Activated CD4-positive, CD25-positive, alpha-beta regulatory T cell treated with anti-CD3 and anti-CD28 coated beads, Interleukin-2, amount 50 U/mL, for 16 hours (primary cell): ENCODE results near the gene TMEM150C.

Experiments
- DNase-seq: peaks from one replicate; pipeline ENCODE4 v3.0.0-alpha.2; 2020; ENCODE audit warnings: low read depth, low spot score

Gene TMEM150C

DNA sequence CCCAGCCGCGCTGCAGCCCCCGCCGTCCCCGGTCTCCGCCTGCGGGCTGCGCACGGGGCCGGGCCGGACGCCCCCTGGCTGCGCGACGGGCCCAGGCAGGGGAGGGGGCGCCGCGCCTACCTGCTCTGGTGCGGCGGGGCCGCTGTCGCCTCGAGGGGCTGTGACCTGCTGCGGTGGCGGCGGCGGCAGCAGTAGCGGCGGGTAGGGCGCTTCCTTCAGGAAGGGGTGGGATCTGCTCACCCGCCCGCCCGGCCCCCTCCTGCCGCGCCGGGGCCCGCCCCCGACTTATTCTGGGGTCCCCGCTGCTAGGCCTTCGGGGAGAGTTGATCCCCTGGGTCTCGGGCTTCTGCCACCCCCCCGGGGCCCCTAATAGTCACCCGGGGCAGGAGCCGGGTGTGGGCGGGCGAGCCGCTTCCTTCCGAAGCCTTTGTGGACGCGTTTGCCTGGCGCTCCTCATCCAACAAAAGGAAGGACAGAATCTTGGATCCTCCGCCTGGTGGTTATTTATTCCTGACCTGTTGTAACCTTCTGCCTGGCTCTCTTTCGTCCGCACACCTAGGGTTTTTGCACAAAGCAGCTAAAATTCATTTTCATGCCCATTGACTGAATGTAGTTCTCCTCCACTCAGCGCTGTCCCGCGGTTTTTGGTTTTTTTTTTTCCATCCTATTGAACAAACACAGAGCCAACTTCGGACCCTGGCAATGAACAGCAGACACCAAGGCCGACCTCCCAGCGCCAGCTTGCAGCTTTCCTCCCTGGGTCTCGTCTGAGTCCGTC is at the start of gene TMEM150C:
TMEM150C (minus strand) TSS at position 203 of the 778 bp plus-strand sequence. CDS start 57,331 bp downstream, outside the sequence.
- DNase-seq = no peak

DNA sequence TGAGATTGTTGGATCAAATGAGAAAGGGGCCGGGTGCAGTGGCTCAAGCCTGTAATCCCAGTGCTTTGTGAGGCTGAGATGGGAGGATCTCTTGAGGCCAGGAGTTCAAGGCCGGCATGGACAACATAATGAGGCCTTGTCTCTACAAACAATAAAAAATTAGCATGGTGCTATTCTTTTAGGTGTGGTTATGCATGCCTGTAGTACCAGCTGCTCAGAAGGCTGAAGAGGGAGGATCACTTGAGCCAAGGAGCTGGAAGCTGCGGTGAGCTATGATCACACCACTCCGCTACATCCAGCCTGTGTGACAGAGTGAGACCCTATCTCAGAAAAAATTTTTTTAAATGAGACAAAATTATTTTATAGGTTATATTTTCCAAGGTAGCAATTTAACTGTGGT is 49.7 kb upstream of the TMEM150C start:
- DNase-seq = no peak

DNA sequence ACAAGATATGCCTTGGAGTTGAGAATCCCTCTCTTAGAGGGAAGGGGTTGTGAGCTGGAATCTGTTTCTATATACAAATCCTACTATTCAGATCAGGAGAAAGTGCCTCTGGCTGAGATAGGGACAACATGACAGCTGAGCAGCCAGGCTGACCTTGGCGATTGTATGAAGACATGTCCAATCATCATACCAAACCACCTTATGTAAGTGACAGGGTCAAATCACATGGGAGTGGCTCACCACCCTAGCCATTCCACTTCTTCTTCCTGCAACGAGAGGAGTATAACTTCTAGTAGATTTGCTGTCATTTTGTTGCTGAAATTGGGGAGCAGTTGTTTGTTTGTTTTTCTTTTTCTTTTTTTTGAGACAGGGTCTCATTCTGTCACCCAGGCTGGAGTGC is 48.3 kb upstream of the TMEM150C start:
- no peak for DNase-seq

DNA sequence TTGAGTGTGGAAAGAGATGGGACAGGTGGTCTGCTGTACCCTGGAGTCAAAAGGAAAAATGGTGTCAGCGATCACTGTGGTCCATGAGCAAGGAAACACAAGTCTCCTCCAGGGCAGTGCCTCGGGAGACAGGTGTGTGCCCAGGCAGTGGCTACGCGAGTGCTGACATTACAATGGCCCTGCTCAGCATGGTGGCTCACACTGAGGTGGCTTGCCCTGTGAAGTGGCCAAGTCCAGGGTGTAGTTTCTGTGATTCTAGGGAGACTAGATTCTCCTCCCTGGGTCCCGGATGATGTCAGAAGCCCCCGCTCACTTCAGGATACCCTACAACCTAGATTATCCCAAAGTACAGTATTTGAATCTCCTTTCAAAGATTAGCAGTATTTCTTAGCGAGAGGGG is 44.8 kb upstream of the TMEM150C start:
- DNase-seq = no peak

DNA sequence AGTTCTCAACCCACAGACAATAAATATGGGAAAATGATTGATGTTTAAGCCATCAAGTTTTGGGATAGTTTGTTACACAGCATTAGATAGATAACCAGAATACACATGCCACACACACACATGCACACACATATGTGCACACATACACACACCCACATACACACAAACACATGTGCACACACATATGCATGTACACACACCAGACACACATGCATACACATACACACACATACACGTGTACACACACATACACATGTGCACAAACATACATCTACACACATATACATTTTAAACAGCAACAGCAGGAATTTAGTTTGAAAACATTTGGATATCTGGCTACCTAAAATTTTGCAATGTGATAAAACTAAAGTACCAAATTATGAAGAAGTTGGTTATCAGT is 42.7 kb upstream of the TMEM150C start:
- DNase-seq = no peak

DNA sequence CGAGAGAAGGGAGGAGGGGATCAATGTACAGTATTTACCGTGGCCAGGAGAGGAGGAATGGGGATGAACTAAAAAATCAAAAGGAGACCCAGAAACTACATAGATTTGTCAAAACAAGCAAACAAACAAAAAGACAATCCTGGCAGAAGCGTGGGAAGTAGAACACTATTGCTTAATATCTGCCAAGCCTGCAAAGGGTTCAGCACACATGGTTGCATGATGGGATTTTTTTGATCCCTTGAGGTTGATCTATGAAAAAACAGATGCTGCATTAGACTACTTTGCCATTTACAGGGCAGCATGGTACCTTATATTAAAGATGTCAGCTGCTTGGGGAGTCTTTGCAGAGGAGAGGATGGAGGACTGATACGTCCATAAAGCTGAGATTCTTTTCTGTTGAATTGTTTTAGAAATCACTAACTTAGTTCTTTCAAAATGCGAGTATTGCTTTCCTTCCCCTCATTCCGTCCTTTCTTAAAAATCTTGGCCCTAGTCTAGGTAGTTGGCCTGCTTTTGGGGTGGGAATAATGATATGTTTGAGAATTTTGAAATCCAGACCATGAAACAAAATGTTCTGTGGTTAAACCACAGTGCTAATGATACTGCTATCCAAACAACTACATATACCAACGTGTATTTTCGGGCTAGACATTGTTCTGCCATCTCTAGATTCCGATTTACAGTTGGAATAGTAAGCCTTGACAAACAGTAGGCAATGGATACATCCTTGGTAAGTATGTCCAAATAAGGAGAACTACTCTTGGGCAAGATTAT is 39.6 kb upstream of the TMEM150C start:
- DNase-seq = no peak

DNA sequence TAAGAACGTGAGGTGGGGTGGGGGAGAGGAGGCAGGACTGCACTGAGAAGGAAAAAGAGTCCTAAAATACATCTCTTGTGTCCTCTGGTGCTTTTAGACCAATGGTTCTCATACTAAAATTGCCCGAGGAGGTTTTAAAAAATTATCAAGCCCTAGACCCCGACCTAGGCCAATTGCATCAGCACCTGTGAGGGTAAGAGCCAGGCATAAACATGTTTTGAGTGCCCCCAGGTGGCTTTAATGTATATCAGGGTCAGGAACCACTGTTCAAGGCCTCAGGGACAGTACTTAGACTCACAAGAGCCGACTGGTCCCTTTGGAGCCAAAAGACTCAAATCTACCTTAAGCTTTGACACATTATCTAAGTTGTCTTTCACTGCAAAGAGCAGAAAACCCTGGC is 37.5 kb upstream of the TMEM150C start:
- no peak for DNase-seq

DNA sequence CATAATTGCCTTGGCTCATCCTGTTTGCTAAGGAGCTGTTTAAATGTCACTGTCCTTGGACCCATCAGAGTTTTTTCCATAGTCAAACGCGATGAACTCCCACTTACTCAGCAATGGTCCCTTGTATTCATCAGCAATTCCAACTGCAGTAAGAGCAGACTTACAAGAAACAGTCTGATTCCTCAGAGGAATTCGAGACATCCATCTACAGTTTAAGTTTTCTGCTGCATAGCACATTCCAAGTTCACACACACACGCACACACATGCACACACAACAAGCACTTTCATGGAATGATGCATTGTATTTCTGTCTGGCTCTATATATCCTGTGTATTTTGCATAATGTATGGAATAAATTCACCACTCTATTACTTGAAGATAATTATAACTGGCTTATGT is 32.7 kb upstream of the TMEM150C start:
- DNase-seq = no peak

DNA sequence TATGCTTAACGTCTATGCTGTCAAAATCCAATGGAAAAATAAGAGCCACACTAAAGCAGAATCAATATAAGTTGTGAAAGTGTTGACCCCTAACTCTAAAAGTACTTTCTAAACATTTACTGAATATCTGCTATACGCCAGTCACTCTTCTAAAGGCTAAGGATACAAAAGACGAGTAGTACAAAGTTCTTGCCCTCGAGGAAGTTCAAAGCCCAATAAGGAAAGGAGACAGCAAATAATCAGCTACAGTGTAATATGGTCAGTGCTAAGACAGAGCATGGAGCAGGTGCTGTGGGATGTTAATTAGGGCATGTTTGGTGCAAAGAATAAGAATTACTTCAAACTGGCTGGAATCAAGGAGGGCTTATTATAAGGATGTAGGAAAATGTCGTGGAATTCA is 31.6 kb upstream of the TMEM150C start:
- no peak for DNase-seq

DNA sequence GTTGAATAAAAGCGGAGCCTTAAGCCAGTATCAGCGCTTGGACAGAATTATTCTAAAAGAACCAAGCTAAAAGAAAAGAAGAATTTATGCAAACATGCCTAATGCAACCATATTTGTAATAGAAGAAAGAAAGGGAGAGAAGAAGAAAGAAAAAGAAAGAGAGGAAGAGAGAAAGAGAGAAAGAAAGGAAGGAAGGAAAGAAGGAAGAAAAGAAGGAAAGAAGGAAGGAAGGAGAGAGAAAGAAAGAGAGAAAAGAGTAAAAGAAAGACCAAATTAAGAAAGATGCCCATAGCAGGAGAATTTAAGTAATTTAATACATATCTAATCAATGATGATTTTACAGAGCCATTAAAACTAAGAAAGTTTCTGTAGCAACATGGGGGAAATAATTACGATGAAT is 30.9 kb upstream of the TMEM150C start:
- no peak for DNase-seq

DNA sequence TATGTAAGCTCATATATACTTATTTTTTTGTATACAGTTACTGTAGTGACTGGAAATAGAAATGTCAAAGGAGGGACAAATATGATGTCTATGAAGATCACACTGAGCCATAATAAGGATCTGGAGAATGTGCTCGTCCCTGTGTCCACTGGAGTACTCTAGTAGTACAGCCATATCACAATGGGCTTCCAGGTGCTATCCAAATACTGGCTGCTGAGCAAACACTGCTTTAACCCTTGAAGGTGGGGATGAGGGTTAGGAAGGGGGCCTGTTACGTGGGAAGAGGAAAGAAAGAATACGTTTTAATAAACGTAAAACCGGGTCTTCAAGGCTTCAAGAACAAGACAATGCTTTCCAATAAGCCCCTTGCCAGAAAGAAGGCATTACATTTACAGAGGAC is 29.8 kb upstream of the TMEM150C start:
- DNase-seq = no peak

DNA sequence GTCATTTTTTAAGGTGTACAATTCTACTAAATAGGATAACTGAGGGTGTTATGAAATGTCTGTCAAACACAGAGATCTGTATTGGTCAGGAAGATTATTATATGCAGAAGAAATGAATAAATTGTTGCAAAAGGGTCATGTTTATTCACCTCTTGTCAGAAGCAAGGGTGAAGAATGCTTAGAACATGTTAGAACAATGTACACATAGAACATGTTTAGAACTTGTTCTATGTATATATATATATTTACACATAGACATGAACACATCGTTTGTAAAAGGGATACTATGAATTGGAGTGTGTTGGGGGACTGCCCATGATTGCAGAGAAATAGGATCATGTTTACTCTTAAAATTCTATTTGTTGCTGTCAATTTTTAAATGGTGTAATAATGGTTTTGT is 28.0 kb upstream of the TMEM150C start:
- DNase-seq = no peak

DNA sequence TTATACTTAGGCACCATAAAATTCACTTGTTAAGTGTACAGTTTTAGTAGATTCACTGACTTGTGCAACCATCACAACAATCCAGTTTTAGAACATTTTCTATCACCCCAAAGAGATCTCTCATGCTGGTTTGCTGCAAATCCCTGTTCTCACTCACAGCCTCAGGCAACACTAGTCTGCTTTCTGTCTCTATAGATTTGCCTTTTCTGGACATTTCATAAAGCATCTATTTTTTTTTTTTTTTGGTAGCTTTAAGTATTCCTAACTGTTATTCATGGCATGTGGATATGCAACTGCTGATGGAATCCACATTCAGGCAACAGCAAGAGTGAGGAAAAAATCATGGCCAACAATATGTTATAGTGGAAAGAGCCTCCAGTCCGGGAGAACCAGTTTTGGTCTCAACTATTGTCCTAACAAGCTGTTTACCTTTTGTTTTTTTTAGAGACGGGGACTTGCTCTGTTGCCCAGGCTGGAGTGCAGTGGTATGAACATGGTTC is 27.0 kb upstream of the TMEM150C start:
- no peak for DNase-seq

DNA sequence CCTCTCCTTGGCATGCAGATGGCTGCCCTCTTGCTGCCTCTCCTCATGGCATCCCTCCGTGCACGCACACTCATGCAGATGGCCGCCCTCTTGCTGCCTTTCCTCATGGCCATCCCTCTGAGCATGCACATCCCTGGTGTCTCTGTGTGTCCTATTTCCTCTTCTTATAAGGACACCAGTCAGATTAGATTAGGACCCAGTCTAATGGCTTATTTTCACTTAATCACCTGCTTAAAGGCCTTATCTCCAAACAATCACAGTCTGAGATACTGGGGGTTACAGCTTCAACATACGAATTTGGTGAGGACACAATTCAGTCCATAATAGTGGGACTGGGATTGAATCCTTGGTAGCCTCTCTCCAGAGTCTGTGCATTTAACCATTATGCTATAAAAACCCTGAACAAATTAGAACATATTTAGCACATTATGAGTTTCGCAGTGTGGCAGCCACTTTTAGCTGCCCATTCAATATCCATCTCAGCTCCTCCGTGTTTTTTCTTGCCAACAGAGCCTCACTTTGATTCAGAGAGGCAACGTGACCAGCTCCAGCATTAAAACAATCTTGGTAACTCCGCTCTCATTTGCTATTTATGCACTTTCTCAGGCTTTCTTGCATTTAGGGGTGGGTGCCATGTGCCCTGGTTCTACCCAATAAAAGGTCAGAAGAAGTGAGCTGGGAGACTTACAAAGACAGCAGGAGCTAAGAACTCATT is 26.2 kb upstream of the TMEM150C start:
- DNase-seq = no peak

DNA sequence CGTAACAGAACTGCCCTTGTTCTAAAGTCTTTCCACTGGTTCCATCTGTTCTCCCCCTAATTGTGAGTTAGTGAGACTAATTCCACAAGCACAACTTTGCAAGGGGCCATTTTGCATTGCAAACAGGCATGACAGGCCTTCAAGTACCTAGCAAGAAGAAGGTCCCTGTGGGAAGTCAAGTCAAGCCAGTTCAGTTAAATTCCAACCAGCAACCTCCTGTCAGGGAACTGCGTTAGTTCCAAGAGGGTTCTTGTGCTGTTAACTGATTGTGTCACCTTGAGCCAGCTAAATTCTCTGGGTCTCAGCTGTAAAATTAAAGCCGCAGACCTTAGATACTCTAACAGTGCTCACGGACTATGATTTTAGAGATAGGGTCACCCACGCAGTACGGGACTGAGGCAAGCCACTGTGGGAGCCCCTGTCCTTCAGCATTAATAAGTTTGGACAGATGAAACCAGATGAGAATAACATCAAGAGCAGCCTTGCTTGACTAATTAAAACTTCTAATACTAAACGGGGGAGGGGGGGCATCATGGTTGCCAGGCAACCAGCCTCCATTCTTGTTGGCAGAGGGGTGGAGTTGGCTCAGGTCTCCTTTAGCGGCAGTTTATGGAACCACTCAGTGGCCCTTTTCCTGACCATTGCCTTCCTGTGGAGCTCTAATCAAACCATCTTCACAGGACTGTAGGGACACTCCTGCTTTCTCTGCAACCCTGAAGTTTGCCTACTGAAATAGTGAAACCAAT is 24.1 kb upstream of the TMEM150C start:
- DNase-seq = no peak

DNA sequence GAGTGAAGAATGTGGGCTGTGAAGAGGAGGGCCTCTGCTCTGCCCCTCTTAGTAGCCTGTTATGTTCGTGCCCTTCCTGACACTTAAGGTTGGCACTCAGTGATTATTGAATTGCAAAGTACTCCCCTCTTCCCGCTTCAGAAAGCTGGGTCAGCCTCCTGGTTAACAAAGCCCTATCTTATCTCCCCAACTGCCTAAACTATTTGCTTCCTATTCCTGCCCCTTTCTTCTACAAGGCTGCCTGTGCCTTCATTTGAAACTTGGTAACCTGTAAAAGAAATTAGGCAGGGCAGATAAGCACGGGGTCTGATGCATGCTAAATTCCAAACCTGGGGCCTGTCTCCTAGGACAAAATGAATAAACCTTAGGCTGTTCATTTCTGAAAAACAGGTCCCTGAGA is 23.1 kb upstream of the TMEM150C start:
- no peak for DNase-seq

DNA sequence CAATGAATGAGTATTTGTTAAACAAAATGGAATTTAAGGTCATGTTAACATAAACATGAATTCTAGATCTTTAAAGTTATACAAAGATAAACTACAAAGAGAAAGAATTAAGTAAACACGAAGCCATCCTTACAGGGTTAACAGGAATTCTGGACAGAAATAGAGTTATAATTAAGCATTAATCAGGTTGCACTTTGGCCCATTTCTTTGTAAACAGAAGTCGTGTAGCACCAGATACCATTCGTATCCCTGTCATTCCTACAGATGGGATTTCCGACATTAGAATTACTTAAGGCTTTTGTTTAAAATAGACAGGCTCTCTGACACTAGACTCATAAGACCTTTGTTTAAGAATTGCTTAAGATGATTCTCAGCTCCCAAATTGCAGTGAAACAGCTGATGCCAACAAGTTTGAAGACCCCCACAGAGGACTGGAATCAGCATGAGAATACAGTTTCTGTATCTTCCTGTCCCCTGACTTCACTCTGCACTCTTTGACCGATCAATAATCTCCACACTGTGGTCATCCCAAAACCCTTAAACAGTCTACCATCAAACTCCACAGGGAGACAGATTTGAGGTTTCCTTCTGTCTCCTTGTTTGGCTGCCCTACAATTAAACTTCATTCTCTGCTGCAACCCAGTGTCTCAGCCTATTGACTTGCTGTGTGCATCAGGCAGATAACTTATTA is 22.3 kb upstream of the TMEM150C start:
- DNase-seq = no peak

DNA sequence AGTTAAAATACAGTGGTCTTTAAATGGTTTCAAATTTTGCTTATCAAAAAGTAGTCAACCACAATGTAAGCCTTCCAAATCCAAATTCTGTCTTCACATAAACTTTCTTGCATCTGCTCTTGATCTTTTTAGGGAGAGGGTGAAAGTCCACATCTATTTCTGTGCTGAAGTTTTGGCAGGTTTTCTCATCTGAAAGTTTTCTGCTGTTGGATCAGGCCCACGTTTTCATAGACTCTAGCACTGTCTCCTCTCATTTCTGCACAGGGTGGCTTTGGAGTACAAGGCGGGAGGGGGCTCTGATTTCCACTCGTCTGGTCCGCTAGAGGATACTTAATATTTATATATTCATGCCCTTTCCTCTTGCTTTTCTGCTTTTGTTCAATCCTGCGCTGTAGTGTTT is 18.1 kb upstream of the TMEM150C start:
- DNase-seq = no peak

DNA sequence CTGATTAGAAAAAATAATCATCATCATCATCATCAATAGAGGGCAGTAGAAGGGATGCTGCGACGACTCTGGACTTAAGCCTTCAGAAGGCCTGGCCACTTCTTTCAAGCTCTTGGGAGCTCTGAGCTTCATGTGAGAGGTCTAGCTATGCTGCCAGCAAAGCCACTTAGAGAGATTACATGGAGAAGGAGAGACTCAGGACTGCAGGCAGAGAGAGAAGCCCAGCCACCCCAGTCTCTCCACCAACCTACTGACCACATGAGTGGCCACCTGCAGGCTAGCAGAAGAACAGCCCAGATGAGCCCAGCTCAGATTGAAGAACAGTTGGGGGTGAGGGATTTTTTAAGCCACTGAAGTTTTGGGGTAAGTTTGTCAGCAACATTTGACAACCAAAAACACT is 17.1 kb upstream of the TMEM150C start:
- DNase-seq = no peak

DNA sequence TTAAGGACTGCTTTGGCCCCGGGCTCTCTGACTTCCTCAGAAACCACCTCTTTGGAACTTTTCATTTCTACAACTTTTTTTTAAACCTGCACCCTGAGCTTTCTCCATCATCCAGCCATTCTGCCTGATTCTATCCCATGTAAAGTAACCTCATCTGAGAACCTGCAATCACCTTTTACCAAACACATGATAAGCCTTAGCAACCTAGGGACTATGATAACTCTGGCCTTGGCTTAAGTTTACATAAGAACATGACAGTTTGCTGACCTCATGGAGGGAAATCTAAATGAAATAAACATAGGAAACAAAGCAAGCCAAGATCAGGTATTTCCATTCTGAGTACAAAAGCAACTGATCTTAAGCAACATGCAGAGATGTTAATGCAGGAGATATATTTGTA is 15.7 kb upstream of the TMEM150C start:
- no peak for DNase-seq

DNA sequence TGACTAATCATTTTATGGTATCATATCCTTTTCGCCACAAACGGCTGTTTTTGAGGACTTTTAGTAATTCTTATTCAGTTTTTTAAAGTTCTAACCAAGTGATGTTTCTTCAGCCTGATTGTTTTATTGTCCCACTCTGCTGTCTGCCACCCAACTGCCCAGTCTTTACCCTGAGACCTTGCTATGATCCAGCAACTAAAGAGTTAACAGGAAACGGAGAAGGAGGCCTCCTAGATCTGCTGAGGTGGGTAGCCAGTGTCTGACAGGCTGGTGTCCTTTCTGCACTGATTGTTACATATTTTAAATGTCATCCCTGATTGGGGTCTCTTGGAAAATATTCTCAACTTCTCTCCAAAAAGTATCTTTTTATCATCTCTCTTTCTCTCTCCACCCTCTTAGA is 7.9 kb upstream of the TMEM150C start:
- no peak for DNase-seq
